Lower leg skin (tissue), 3 donors: ENCODE results near the gene ZNF765.

Experiments
- CTCF ChIP-seq, 3 donors: fragments of 450-650 bp; IDR thresholded peaks; one replicate each; pipeline ENCODE4 v1.5.1; 2016; ENCODE audit warnings: antibody characterized with exemption in 3 of 3, mild to moderate bottlenecking in 3 of 3, moderate library complexity in 2 of 3
- POLR2A ChIP-seq, 2 donors: fragments of 450-650 bp; IDR thresholded peaks; one replicate each; pipeline ENCODE4 v1.6.1; 2016 to 2017; ENCODE audit warnings: antibody characterized with exemption in 2 of 2, mild to moderate bottlenecking in 1 of 2, moderate library complexity in 1 of 2

- TF ChIP-seq CTCF (IDR thresholded peaks at IDR 0.05) (no peak), POLR2A (IDR thresholded peaks at IDR 0.05) (no peak)
These were observed 6.8 kb upstream of the ZNF765 start for GRCh38 chr19:53388168-53388567.
